GM19468 (cell line): ENCODE data around the gene SLC12A7.
"Not testable (repeated sequence)": the region's sequence is repeated elsewhere in the genome, so short reads cannot be mapped to it uniquely, and the experiment has no call there.

Source experiments
- ATAC-seq: cut with Tn5 transposase; IDR thresholded peaks from one replicate; pipeline ENCODE4 v1.9.1; 2021; ENCODE audit warnings: mild to moderate bottlenecking, moderate library complexity, moderate number of reproducible peaks; ENCODE audit not compliant: unreplicated experiment; ENCODE audit errors: extremely low read depth

Gene SLC12A7

GRCh38 chr5:1030801-1031271, 81.0 kb downstream of the SLC12A7 start:
- no peak for ATAC-seq

GRCh38 chr5:1029945-1030625, 81.8 kb downstream of the SLC12A7 start:
- no peak for ATAC-seq

- no peak for ATAC-seq
Measured at GRCh38 chr5:1029282-1029944, 82.5 kb downstream of the SLC12A7 start.

GRCh38 chr5:1028481-1029281, 83.2 kb downstream of the SLC12A7 start:
- ATAC-seq = no peak

GRCh38 chr5:1027631-1028441, 84.0 kb downstream of the SLC12A7 start:
- ATAC-seq = no peak

GRCh38 chr5:1026700-1027621, 84.9 kb downstream of the SLC12A7 start:
- ATAC-seq = no peak

- not testable (repeated sequence) for ATAC-seq
Measured at GRCh38 chr5:1021969-1022336, 89.9 kb downstream of the SLC12A7 start.

- ATAC-seq = no peak
Measured at GRCh38 chr5:1021136-1021968, 90.5 kb downstream of the SLC12A7 start.

GRCh38 chr5:1020452-1020961, 91.4 kb downstream of the SLC12A7 start:
- ATAC-seq = no peak

- ATAC-seq = no peak
Measured at GRCh38 chr5:1019001-1019905, 92.6 kb downstream of the SLC12A7 start.

- no peak for ATAC-seq
Measured at GRCh38 chr5:1018596-1018995, 93.3 kb downstream of the SLC12A7 start.

GRCh38 chr5:1017691-1018455, 94.0 kb downstream of the SLC12A7 start:
- no peak for ATAC-seq

GRCh38 chr5:1017056-1017455, 94.8 kb downstream of the SLC12A7 start:
- ATAC-seq = no peak

- ATAC-seq = no peak
Measured at GRCh38 chr5:1016476-1016875, 95.4 kb downstream of the SLC12A7 start.

GRCh38 chr5:1016036-1016435, 95.8 kb downstream of the SLC12A7 start:
- ATAC-seq = no peak

GRCh38 chr5:1015507-1015906, 96.4 kb downstream of the SLC12A7 start:
- no peak for ATAC-seq
